SHP77 treated with DMSO at 0.1 percent for 48 hours (cell line): Measurements from ENCODE around the gene RHOF.
A peak's percentile ranks its signal among the peaks of the same experiment; 100 is the strongest.
"Not testable (repeated sequence)": the region's sequence is repeated elsewhere in the genome, so short reads cannot be mapped to it uniquely, and the experiment has no call there.

Experiments
- DNase-seq: peaks from one replicate; lab custom pipeline; 2025; lab: John Stamatoyannopoulos, UW

RHOF gene

DNA sequence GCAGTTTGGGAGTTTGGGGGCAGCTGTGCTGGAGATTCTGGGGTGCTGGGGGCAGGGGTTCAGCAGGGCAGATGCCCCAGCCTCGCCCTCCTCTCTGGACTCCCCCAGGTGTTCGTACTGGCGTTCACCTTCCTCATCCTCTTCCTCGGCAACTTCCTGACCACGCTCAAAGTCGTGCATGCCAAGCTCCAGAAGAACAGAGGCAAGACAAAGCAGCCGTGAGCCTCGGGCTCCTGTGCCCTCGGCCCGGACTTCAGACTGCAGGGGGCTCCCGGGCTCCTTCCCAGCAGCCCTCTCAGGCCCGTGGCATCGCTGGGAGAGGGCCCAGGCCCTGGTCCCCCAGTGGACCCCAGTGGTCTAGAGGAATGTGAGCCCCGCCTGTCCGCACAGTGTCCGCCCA is 18.0 kb downstream of the RHOF start:
- no peak for DNase-seq

DNA sequence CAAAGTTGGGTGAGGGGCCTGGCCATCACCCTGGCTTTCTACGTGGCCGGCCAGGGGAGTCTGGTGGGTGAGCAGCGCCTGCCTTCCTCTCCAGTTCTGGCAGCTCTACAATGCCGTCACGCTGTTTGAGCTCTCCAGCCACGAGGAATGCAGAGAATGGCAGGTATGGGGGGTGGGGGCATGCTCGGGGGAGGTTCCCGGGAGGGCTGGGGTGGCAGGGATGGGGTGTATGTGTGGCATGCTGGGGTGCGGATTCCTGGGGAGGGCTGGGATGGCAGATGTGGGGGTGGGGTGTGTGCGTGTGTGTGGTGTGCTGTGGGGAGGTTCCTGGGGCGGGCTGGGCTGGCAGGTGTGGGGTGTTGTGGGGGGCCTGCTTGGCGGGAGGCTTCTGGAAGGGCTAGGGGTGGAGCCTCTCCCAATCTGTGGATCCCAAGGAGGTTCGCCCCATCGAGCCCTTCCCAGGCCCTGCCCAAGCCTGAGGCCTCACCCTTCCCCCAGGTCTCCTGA is 18.5 kb downstream of the RHOF start:
- no peak for DNase-seq

DNA sequence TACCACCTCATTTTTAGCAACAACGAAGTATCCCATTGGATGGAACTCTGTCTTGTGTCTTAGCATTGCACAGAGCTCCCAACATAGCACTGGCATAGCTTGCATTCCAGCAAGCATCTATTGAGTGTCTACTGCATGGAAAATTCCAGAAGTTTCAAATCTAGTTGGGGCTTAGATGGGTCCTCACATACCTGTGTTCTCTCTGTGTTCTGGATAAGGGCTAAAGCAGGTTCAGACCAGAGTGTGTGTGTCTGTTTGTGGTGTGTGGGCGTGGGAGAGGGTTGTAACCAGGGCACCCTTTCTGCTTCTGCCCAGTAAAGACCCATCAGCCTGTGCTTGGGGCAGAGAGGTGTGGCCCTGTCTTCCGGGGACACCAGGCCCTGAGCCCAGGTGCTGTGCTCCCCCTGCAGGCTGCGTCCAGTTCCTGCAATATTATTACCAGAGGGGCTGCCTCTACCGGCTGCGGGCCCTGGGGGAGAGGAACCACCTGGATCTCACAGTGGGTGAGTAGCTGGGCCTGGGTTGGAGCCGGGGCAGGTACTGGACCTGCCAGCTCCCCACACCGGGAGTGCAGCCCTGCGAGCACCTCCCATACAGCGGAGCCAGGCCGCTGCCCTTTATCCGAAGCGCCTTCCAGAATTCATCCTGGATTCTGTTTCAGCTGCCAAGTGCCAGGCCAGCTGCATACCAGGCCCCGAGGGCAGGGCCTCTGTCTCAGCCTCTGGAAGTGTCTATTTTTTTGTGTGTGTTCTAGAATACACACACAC is 20.3 kb downstream of the RHOF start:
- DNase-seq = peak; percentile 51

DNA sequence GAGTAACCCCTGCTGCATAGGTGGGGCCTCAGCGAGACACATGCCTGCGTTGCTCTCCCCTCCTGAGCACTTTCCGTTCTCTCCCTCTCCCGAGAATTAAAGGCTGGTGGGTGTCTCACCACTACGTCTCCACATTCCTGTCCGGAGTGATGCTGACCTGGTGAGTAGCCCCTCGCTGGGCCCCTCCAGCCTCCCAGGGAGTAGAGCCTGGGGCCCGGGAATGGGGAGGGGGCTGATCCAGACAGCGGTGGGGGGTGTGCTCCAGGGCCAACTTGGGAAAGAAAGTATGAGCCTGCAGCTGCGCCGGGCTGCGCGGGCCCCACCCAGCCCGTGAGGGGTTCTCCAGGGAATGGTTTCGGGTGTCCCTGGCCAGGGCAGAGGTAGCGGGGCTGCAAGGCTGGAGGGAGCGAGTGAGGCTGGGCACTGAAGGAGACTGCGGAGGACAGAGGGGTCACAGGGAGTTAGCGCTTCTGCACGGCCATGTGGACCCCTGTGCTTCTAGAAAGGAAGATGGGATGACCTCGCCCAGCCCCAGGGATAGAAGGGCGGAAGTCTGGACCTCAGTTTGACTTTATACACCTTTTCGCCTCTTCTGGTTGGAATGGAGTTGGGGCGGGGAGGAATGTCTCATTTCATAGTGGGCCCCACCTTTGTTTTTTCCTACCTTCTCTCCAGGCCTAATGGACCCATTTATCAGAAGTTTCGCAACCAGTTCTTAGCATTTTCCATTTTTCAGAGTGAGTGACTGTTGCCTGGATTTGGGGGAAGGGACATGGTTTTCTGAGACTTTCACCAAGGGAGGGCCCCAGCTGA is 22.5 kb downstream of the RHOF start:
- no peak for DNase-seq

DNA sequence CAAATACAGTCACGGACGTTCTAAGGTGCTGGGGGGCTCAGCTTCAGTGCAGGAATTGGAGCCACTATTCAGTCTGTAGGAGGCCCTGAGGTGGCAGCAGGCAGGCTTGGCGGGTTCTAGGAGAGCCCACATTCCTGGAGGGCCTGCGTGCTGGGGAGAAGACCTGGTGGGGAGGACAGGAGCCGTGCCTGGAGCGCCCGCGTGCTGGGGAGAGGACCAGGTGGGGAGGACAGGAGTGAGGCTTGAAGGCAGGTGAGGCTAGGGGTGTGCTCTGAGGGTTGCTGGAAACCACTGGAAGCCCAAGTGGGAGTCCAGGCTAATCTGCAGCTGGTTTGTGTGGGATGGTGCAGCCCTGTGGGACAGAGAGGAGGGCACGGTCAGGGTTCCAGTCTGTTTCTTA is 23.1 kb downstream of the RHOF start:
- no peak for DNase-seq

DNA sequence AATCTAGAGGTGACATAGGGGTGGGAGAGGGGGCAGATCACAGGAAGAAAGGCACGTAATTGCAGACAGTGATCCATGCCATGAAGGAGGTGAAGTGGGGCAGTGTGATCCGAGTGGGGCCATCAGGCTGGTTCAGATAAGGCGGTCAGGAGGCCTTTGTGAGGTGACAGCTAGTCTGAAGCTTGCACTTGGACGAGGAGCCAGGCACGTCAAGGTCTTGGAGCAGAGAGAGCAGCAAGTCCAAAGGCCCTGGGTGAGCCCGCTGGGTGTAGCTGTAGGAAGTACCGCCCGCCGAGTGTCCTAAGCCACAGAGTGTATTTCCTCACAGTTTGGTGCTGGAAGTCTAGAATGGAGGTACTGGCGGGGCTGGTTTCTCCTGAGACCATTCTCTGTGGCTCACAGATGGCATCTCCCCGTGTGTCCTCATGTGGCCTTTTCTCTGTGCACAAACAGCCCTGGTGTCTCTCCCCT is 23.6 kb downstream of the RHOF start:
- DNase-seq = no peak

DNA sequence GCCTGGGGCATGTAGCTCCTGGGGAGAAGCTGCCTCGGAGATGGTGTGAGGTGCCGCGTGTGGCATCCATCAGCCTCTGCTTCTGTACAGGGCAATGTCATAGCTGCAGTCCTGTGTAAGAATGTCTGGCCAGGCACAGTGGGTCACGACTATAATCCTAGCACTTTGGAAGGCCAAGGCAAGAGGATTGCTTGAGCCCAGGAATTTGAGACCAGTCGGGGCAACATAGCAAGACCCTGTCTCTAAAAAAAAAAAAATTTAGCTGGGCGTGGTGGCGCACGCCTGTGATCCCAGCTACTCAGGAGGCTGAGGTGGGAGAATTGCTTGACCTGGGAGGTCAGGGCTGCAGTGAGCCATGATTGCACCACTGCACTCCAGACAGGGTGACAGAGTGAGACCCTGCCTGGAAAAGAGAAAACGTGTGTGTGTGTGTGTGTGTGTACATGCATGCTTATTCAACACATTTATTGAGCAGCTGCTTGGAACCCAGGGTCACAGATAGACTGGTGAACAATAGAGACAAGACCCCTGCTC is 24.1 kb downstream of the RHOF start:
- DNase-seq = no peak

DNA sequence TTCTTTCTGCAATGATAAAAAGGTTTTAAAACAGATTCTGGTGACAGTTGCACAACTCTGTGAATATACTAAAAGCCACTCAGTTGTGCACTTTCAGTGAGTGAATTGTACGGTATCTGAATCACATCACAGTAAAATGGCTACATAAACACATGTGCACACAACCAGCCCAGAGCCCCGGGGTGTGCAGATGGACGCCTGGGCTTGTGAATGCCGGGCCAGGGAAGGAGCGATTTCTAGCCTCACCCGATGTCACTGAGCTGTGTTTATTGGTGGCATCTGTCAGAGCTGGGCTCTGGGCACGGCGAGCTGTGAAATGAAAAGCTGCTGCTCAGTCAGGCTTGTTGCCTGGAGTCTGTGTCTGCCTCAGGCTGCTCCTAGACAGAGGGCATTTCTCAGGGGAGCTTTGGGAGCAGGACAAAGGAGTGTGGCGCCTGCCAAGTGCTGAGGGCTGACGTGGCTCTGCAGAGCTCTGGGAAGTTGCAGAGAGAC is 25.9 kb downstream of the RHOF start:
- DNase-seq = no peak

DNA sequence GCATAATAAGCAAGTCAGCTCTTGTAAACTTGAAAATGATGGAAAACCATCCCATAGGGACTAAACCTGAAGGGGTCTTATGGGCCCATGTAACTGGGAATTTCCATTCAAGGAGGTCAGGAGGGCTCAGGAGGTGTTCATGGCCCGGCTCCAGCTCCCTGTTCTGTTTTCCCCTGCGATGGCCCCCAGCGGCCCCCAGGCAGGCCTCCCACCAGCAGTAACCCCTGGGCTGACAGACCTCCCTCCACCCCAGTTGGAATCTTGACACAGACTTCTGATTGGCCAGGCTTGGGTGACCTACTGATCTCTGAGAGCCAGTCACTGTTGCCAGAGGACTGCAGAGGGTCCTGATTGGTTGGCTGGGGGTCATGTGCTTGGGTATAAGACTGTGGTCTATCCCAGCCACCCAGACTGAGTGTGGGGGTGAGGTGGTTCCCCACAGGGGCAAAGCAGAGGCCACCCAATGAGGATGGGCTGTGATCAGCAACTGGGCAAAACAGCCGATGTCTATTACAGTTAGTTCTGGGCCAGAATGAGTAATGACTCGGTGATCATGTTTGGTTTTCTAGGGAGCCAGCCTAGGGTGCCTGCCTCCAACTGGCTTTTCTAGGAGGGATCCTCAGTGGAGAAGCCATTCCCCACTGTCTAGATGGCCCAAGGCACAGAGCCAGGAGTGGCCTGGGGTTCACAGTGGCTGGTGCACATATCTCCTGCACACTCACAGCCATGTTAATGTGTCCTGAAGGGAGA is 27.0 kb downstream of the RHOF start:
- DNase-seq = no peak

DNA sequence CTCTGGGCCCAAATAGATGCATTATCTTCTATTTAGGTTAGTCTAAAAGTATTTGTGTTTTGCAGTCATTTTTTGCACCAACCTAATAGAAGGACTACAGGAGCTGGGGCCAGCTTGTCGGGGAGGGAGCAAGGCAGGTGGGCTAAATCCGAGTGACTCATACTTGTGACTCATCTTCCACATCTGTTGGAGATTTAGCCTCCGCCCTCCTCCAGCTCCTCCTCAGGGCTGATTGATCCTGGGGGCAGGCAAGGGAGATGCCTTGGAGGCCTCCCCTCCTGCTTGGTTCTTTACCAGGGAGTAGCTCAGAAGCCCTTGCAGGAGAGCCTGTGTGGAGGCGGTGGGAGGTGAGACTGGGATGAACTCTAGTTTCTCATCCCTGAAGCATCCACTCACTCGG is 27.9 kb downstream of the RHOF start:
- DNase-seq = no peak

DNA sequence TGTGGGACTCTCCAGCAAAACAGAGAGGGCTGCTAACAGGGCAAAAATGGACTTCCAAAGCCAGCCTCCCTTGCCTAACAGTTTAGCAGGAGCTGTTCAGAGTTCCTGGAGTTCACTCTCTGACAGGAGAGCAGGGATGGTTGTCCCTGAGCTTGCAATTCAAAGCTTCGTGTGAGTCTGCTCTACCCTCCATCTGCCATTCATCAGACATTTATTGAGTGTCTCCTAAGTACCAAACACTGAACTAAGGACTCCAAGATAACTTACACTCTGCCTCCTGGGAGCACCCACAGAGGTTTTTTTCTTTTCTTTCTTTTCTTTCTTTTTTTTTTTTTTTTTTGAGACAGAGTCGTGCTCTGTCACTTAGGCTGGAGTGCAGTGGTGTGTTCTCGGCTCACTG is 28.7 kb downstream of the RHOF start:
- no peak for DNase-seq

DNA sequence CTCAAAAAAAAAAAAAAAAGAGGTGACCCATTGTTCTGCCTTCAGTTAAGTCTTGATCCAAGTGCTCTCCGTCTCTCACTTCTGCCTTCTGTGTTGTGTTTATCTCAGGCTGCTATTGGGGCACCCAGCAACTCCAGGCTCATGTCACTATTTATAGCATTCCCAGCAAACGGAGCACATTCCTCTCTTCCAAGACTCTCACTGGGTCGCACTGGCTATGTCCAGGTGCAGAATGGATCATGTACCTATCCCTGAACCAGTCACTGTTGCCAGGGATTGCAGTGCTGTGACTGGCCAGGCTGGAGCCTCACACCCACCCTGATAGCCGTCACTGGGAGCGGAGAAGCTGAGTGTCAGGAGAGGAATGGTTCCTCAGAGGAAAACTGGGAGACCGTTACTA is 31.2 kb downstream of the RHOF start:
- DNase-seq = no peak

DNA sequence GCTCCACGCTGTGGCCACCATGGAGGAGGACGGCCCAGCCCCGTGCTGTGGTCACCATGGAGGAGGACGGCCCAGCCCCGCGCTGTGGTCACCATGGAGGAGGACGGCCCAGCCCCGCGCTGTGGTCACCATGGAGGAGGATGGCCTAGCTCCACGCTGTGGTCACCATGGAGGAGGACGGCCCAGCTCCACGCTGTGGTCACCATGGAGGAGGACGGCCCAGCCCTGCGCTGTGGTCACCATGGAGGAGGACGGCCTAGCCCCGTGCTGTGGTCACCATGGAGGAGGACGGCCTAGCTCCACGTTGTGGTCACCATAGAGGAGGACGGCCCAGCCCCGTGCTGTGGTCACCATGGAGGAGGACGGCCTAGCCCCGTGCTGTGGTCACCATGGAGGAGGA is 35.0 kb downstream of the RHOF start:
- not testable (repeated sequence) for DNase-seq

DNA sequence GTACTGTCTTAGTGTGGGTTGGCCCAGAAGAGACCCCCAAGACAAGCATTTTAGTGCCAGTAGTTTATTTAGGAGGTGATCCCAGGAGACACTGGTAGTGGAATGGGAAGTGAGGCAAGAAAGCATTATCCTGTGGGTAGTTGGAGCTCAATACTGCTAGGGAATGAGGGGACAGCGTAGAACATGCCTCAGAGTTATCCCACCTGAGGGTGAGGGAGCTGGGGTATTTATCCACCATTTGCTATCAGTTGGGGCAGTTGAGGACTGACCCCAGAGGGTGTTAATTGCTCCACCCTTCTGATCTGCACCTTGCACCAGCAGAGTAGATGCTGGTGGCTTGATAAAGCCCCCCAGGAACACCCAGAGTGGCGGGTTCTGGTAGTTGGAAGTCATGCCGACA is 37.9 kb downstream of the RHOF start:
- no peak for DNase-seq

DNA sequence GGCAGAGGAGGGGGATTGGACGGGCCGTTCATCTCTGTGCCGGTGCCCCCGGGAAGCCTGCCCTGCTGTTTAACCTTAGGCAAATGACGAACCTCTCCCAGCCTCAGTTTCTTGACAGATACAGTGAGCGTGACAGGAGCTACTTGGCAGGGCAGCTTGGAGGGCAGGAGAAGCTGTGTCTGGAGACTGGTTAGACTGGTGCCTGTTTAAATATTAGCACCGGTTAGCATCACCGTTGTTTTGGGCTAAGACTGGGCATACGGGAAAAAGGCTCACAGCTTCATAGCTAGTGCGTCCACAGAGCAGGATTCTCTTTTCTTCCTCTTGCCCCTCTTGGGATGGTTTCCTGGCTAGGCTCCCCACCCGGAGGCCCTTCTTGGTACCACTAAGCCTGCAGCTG is 38.7 kb downstream of the RHOF start:
- no peak for DNase-seq

DNA sequence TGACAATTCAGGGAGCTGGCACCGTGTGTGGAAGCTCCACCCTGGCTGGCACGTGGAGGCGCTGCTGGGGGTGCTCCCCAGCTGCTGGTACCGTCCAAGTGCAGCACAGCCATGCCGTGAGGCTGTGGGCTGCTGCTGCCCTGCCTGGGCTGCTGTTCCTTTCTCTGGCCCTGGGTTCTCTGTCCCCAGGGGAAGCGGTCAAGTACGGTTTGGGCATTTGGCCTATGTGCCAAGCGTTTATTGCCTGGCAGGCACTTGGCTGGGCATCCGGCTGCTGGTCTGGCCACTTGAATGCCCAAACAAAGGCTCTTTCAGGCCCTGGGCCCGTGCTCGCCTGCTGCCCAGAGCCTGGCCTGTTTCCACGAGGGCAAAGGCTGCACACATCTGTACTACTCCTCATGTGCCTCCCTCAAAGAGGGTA is 39.6 kb downstream of the RHOF start:
- no peak for DNase-seq

DNA sequence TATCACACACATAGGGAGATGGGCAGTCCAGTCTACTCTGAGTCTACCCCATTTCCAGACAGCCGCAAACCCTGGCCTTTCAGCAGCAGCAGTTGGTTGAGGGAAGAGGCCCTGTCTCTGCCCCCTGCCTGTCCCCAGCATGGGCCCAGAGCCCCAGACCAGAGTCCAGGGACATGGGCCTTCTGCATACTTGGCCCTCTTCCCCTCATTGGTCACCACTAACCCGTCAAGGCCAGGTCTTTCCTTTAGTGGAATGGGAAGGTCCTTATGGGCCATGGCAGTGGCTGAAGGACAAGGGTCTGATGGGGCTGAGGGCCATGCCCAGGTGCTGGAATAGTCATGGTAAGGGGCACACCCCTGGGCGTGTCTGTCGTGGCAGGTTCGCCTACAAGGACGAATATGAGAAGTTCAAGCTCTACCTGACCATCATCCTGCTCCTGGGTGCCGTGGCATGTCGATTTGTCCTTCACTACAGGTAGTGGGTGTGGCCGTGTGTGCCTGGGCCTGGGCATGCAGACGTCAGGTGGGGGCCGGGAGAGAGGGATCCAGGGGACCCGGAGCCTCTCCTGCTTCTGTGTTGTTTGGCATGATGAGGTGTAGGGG is 41.6 kb downstream of the RHOF start:
- no peak for DNase-seq

DNA sequence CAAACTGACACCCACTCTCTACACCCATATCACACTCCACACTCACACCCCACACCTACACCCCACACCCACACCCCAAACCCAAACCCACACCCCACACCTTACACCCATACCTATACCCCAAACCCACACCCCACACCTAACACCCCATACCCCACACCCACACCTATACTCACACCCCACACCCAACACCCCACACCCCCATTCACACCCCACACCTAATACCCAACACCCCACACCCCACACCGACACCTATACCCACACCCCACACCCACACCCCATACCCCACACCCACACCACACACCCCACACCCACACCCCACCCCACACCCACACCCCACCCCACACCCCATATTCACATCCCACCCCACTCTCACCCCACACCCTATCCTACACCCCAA is 42.5 kb downstream of the RHOF start:
- DNase-seq = no peak

DNA sequence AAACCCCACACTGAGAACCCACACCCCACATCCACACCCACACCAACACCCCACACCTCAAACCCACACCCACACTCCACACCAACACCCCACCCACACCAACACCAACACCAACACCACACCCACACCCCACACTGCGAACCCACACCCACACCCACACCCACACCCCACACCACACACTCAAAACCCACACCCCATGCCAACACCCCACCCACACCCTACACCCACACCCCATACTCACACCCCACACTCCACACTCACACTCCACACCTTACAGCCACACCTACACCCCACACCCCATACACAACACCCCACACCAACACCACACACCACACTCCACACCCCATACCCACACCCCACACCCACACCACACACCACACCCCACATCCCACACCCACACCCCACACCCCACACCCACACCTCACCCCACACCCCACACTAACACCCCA is 43.0 kb downstream of the RHOF start:
- no peak for DNase-seq

DNA sequence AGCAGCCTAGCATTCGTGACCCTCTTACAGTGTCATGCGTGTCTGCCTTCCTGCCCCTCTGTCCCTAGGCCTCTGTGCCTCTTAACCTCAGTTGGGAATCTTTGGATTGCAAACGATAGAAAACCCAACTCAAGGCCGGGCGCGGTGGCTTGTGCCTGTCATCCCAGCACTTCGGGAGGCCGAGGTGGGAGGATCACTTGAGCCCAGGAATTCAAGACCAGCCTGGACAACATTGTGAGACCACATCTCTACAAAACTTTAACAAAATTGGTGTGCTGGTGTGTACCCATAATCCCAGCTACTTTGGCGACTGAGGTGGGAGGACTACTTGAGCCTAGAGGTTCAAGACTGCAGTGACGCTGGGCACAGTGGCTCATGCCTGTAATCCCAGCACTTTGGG is 44.2 kb downstream of the RHOF start:
- no peak for DNase-seq

DNA sequence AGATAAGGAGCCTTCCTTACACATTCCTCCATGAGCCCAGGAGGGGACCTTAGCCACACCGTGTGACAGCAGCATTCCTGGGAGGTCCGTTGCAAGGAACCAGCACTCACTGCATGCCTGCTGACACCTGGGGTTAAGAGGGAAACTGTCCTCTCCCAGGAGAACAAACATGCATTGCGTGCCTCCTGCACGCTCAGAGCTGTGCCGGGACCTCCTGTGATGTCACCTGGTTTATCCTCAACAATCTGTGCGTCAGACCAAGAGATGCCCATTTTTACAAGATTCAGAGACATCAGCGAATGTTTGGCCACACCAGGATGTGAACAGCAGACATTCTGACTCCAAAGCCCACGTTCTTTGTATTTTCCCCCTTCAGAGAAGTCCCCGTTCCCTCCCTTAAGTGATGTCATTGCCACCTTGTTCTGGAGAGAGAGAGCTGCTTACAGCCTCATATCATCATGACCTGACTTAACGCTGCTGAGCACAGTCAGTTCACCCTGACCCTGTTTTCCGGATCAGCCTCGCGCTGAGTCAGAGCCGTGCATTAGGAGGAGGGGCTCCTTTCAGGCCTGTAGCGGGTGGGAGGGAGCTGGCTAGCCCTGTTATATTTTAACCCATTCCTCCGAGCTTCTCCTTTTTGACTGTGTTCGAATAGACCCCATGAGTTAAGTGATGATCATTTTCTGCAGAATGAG is 44.8 kb downstream of the RHOF start:
- DNase-seq = no peak
